Testis (tissue), 3 donors: Measurements from ENCODE around the gene TSGA10IP. TPM values are rescaled to one million over a fixed set of nuclear protein-coding genes. Genes with fewer than 3 reads are reported as not detected.
A peak's percentile ranks its signal among the peaks of the same experiment; 100 is the strongest.

Experiments
- DNase-seq: peaks from one replicate; pipeline ENCODE4 v3.0.0-alpha.2; 2019
- H3K27ac ChIP-seq, 2 donors: fragments of 200-600 bp; sonication (generic); one replicate each; pipeline ENCODE4 v1.5.1; 2019
- H3K27me3 ChIP-seq: fragments of 200-600 bp; sonication (generic); one replicate; pipeline ENCODE4 v1.5.1; 2019
- H3K36me3 ChIP-seq: fragments of 200-600 bp; sonication (generic); one replicate; pipeline ENCODE4 v1.5.1; 2017; ENCODE audit warnings: low read depth; ENCODE audit errors: missing control alignments
- H3K4me1 ChIP-seq: fragments of 200-600 bp; sonication (generic); one replicate; pipeline ENCODE4 v1.5.1; 2019
- H3K4me3 ChIP-seq, 2 donors: fragments of 200-600 bp; sonication (generic); one replicate each; pipeline ENCODE4 v1.5.1; 2017 to 2019
- H3K9me3 ChIP-seq: fragments of 200-600 bp; sonication (generic); one replicate; pipeline ENCODE4 v1.5.1; 2017
- POLR2A ChIP-seq: fragments of 450-650 bp; IDR thresholded peaks from one replicate; pipeline ENCODE4 v1.6.1; 2017; ENCODE audit warnings: antibody characterized with exemption, mild to moderate bottlenecking, moderate library complexity
- WGBS, 2 donors: methylation state at CpG; one replicate each; pipeline ENCODE4 v1.1.5; 2018; 5-methylcytosine and 5-hydroxymethylcytosine counted together
- intact Hi-C: fragments of 100-400 bp; cut with DNase I; formaldehyde crosslinking; loops from one replicate; pipeline ENCODE4 v1.15.1; 2023; ENCODE audit warnings: low total_unique reads
- polyA plus RNA-seq: library from polyadenylated mRNA; stranded (reverse); fragments of 350-450 nt; fragmentation: Illumina TruSeq; extraction: RNeasy Lipid Tissue Mini Kit (QIAGEN cat#74804); gene quantifications from one replicate; pipeline ENCODE4 v1.2.3, GENCODE V29; 2014; ENCODE audit warnings: low read depth, low replicate concordance; ENCODE audit not compliant: insufficient read depth
- total RNA-seq, 2 donors: library from RNA; depleted of rRNA; stranded (reverse); fragments of >200 nt; gene quantifications; one replicate each; pipeline ENCODE4 v1.2.3, GENCODE V29; 2016
- TF ChIP-seq, protein P1 (sequence below), 3 experiments: fragments of 450-650 bp in 2 of 3; fragments of 200-600 bp in 1 of 3; sonication (generic) in 1 of 3; IDR thresholded peaks; one replicate each; pipeline ENCODE4 v1.5.1; 2016 to 2019; ENCODE audit warnings: antibody characterized with exemption in 3 of 3, mild to moderate bottlenecking in 2 of 3, moderate library complexity in 1 of 3

The TSGA10IP gene
- total and polyA plus RNA-seq, 3 donors from 2014 or later, result 5.4 to 17.8 (median 5.5) TPM

DNA sequence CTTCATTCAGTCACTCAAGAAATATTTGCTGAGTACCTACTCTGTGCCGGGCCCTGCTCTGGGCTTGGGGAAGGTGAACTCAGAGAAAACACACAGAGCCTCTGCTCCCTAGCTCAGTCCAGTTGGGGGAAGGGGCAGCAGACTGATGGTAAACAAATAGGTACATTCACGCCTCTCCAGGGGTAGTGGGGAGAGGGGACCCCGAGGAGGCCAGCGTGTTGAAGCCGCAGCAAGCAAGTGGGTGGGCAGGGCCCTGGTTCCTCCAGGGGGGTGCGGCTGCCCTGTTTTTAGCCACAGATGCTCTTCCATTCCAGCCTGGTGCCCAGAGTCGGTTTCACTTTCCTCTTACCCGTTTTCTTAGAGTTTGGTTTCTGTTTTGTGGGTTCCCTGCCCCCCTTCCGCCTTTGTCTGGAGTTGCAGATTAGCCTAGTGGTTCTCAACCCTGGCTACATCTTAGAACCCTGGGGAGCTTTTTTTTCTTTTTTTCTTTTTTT is 17.3 kb upstream of the TSGA10IP start:
- Histone ChIP-seq H3K36me3 (no peaks in the 10 kb centered on the region), H3K4me1 (peaks cover 14% of the 10 kb centered on the region), H3K9me3 (no peaks in the 10 kb centered on the region), H3K4me3 (no peak overlapping the region), H3K27me3 (no peaks in the 10 kb centered on the region), H3K27ac (no peak overlapping the region)
- intact Hi-C loops, result no loop called here
- WGBS, 2 donors, result 68 to 70% methylated on average over 6 to 9 of the region's 9 CpGs
- TF ChIP-seq, protein P1, sequence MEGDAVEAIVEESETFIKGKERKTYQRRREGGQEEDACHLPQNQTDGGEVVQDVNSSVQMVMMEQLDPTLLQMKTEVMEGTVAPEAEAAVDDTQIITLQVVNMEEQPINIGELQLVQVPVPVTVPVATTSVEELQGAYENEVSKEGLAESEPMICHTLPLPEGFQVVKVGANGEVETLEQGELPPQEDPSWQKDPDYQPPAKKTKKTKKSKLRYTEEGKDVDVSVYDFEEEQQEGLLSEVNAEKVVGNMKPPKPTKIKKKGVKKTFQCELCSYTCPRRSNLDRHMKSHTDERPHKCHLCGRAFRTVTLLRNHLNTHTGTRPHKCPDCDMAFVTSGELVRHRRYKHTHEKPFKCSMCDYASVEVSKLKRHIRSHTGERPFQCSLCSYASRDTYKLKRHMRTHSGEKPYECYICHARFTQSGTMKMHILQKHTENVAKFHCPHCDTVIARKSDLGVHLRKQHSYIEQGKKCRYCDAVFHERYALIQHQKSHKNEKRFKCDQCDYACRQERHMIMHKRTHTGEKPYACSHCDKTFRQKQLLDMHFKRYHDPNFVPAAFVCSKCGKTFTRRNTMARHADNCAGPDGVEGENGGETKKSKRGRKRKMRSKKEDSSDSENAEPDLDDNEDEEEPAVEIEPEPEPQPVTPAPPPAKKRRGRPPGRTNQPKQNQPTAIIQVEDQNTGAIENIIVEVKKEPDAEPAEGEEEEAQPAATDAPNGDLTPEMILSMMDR (IDR thresholded peaks at IDR 0.05), result no peak
- no peak for TF ChIP-seq POLR2A
- DNase-seq, result no peak

DNA sequence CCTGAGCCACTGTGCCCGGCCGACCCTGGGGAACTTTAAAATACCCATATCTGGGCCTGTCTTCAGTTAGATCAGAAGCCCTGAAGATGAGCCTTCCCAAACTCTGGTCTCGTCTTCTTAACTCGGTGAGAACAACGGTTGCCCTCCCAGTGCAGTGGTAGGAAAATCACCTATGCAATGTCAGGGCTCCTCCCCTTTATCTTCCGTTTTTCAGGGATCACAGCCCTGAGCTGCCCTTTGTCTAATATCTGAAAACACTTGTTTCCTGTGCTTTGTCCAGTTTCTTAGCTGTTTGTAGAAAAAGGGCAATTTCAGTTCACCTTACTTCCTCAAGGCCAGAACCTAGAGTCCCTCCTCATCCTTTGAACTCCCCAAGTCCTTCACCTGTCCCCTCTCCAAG is 16.6 kb upstream of the TSGA10IP start:
- H3K27ac ChIP-seq, result no peak overlapping the region
- H3K9me3 ChIP-seq, result no peaks in the 10 kb centered on the region
- intact Hi-C loops, result no loop called here
- TF ChIP-seq POLR2A, result no peak
- TF ChIP-seq, protein P1 (IDR thresholded peaks at IDR 0.05), result no peak
- no peaks in the 10 kb centered on the region for H3K36me3 ChIP-seq
- no peaks in the 10 kb centered on the region for H3K27me3 ChIP-seq
- no peak for DNase-seq
- peaks cover 14% of the 10 kb centered on the region for H3K4me1 ChIP-seq
- no peak overlapping the region for H3K4me3 ChIP-seq
- 63 to 69% methylated on average over 6 of the region's 6 CpGs for WGBS, 2 donors

DNA sequence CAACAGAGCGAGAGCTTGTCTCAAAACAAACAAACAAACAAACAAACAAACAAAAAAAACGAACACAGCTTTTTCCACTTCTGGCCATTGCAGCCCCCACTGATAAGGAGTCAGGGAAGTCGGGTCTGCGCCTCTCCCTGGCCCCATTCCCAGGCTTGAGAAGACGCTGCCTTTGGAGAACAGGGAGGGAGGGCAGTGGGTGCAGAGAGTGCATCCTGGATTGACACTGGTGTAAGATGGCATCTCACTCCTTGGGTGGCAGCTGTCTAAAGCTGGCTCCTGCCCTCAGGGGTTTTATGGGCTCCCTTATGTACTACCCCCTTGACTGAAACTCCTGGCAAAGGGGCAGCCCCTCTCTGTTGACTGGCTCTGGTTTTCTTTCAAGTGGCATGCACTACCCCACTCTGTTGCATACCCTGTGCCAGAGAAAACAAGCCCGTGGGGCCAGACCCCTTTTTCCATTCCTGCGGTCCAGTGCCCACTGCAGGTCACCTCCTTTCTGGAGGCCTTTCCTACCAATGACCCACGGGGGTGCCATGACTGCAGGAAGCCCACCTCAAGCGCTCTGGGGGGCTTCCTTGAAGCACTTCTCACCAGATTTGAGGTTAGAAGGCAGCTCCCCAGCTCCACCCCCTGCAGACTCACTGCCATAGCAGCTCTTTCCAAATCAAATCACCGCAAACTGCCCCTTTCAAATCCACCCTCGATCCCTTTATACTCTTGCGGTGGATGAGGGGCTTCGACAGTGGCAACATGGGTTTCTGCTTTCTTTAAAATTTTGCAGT is 13.3 kb upstream of the TSGA10IP start:
- Histone ChIP-seq H3K27ac (no peak overlapping the region), H3K27me3 (no peaks in the 10 kb centered on the region), H3K4me3 (no peak overlapping the region), H3K9me3 (no peaks in the 10 kb centered on the region), H3K4me1 (peaks cover 14% of the 10 kb centered on the region), H3K36me3 (no peaks in the 10 kb centered on the region)
- WGBS, 2 donors, result 59% methylated on average over 13 of the region's 13 CpGs
- DNase-seq, result no peak
- TF ChIP-seq, protein P1 (IDR thresholded peaks at IDR 0.05), result no peak
- no peak for TF ChIP-seq POLR2A
- intact Hi-C loops, result no loop called here

DNA sequence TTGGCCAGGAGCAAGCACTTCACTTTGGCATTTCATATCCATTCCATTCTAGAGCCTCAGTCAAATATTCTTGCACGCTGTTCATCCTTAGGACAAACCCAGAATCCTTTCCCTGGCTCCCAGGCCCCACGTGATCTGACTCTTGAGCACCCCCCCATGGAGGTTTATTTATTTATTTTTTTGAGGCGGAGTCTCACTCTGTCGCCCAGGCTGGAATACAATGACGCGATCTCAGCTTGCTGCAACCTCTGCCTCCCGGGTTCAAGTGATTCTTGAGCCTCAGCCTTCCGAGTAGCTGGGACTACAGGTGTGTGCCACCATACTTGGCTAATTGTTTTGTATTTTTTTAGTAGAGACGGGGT is 12.7 kb upstream of the TSGA10IP start:
- 40 to 61% methylated on average over 7 to 9 of the region's 9 CpGs for WGBS, 2 donors
- Histone ChIP-seq H3K27me3 (no peaks in the 10 kb centered on the region), H3K36me3 (no peaks in the 10 kb centered on the region), H3K4me3 (no peak overlapping the region), H3K9me3 (no peaks in the 10 kb centered on the region), H3K4me1 (peaks cover 14% of the 10 kb centered on the region), H3K27ac (peak overlapping the region in 1 of 2 donors; percentile 66)
- TF ChIP-seq, protein P1 (IDR thresholded peaks at IDR 0.05), result no peak
- no peak for TF ChIP-seq POLR2A
- DNase-seq, result no peak
- intact Hi-C loops, result no loop called here

DNA sequence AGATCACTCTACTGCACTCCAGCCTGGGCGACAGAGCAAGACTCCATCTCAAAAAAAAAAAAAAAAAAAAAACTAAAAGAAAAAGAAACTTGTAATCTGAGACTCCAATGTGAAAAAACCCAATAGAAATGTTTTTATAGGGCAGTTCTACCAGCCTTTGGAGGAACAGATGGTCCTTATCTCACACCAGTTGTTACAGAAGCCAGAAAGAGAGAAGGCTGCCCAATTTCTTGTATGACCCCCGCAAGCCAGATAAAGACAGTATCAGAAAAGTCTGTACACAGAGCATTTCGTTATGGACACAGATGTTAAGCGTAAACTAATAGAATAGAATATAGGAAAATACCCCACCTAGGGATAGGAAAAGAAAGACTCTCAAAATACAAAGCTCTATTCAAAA is 11.3 kb upstream of the TSGA10IP start:
- no peak for DNase-seq
- no peaks in the 10 kb centered on the region for H3K9me3 ChIP-seq
- H3K4me1 ChIP-seq, result peaks cover 14% of the 10 kb centered on the region
- H3K27ac ChIP-seq, result peak overlapping the region in 1 of 2 donors; percentile 36
- WGBS, 2 donors, result 40 to 48% methylated on average over 4 of the region's 4 CpGs
- no peak overlapping the region for H3K4me3 ChIP-seq
- no peaks in the 10 kb centered on the region for H3K27me3 ChIP-seq
- no peaks in the 10 kb centered on the region for H3K36me3 ChIP-seq
- intact Hi-C loops, result no loop called here
- TF ChIP-seq POLR2A, result no peak
- TF ChIP-seq, protein P1 (IDR thresholded peaks at IDR 0.05), result no peak
